B cell (primary cell): ENCODE results near the gene RHBDL1. TPM values are rescaled to one million over a fixed set of nuclear protein-coding genes. Genes with fewer than 3 reads are reported as not detected.

Experiments
- ATAC-seq: fragments of 200-7000 bp; cut with Tn5 transposase; one replicate; pipeline ENCODE4 v1.10.0; 2021; ENCODE audit warnings: low read depth, mild to moderate bottlenecking, moderate number of reproducible peaks, moderate library complexity
- CTCF ChIA-PET: fragments of 350-600 bp; sonication (Branson Sonifier 250); formaldehyde crosslinking; loops from one replicate; lab custom pipeline; 2021; ENCODE audit warnings: antibody characterized with exemption, inconsistent platforms; lab: Charles Lee
- POLR2A ChIA-PET: fragments of 350-600 bp; sonication (Branson Sonifier 250); formaldehyde crosslinking; loops from one replicate; lab custom pipeline; 2021; ENCODE audit warnings: antibody characterized with exemption; lab: Charles Lee
- DNase-seq: peaks from one replicate; pipeline ENCODE4 v3.0.0; 2013
- H2AFZ ChIP-seq: 2 replicates; pipeline ENCODE4 v1.6.1; 2012; ENCODE audit warnings: mild to moderate bottlenecking, low read depth, low read length; ENCODE audit not compliant: insufficient read depth, poor library complexity, severe bottlenecking
- H3K27ac ChIP-seq, 2 donors: 1 replicate in 1 of 2; 2 replicates in 1 of 2; pipeline ENCODE4 v1.5.1; 2012 to 2013; ENCODE audit warnings: low read length in 2 of 2, mild to moderate bottlenecking in 2 of 2, moderate library complexity in 1 of 2
- H3K27me3 ChIP-seq, 4 experiments: fragments of 200-600 bp in 1 of 4; sonication (generic) in 1 of 4; replicated peaks in 1 of 4; 1 replicate in 2 of 4; 2 replicates in 2 of 4; pipeline versions ENCODE4 v1.6.1 to v1.7.0; 2013 to 2016; ENCODE audit warnings: low read length in 3 of 4, mild to moderate bottlenecking in 2 of 4, mixed read lengths in 1 of 4, moderate library complexity in 1 of 4; ENCODE audit not compliant: insufficient read depth in 4 of 4, control insufficient read depth in 3 of 4; ENCODE audit errors: control extremely low read depth in 1 of 4
- H3K36me3 ChIP-seq, 2 experiments: replicated peaks in 1 of 2; 1 replicate in 1 of 2; 2 replicates in 1 of 2; pipeline versions ENCODE4 v1.6.1 to v1.7.1; 2013; ENCODE audit warnings: low read length in 1 of 2; ENCODE audit not compliant: insufficient read depth in 2 of 2, control insufficient read depth in 1 of 2; ENCODE audit errors: control extremely low read depth in 1 of 2, extremely low read depth in 1 of 2
- H3K4me1 ChIP-seq, 2 donors: fragments of 200-600 bp in 1 of 2; sonication (generic) in 1 of 2; 1 replicate in 1 of 2; 2 replicates in 1 of 2; pipeline versions ENCODE4 v1.5.1 to v1.6.1; 2013 to 2017; ENCODE audit warnings: low read length in 2 of 2; ENCODE audit not compliant: control insufficient read depth in 2 of 2, insufficient read depth in 2 of 2
- H3K4me2 ChIP-seq: replicated peaks from 2 replicates; pipeline ENCODE3; 2012; ENCODE audit warnings: mild to moderate bottlenecking, low read depth, low read length; ENCODE audit not compliant: poor library complexity, severe bottlenecking
- H3K4me3 ChIP-seq, 5 experiments: fragments of 200-600 bp in 1 of 5; sonication (generic) in 1 of 5; 1 replicate in 3 of 5; 2 replicates in 2 of 5; pipeline versions ENCODE4 v1.5.1 to v1.7.0; 2011 to 2016; ENCODE audit warnings: low read length in 4 of 5, mild to moderate bottlenecking in 4 of 5, low read depth in 2 of 5, control low read depth in 1 of 5, moderate library complexity in 1 of 5; ENCODE audit not compliant: insufficient read depth in 1 of 5; ENCODE audit errors: control extremely low read depth in 1 of 5, extremely low read depth in 1 of 5
- H3K79me2 ChIP-seq: fragments of 200-600 bp; sonication (generic); one replicate; pipeline ENCODE4 v1.6.0; 2016; ENCODE audit warnings: low read length; ENCODE audit not compliant: control insufficient read depth, insufficient read depth
- H3K9ac ChIP-seq: fragments of 200-600 bp; sonication (generic); 2 replicates; pipeline ENCODE4 v1.6.1; 2017; ENCODE audit warnings: mild to moderate bottlenecking, low read length, moderate library complexity
- H3K9me3 ChIP-seq, 3 donors: one replicate each; pipeline versions ENCODE4 v1.6.1 to v1.7.1; 2013; ENCODE audit warnings: low read length in 2 of 3; ENCODE audit not compliant: control insufficient read depth in 2 of 3, insufficient read depth in 1 of 3; ENCODE audit errors: control extremely low read depth in 1 of 3
- H4K20me1 ChIP-seq: 2 replicates; pipeline ENCODE4 v1.6.0; 2012; ENCODE audit warnings: mild to moderate bottlenecking, low read length; ENCODE audit not compliant: insufficient read depth, control insufficient read depth, poor library complexity, severe bottlenecking
- H3K27ac Mint-ChIP-seq: one replicate; pipeline ENCODE4 v1.8.0; 2021; ENCODE audit warnings: mixed read lengths
- H3K27me3 Mint-ChIP-seq: one replicate; pipeline ENCODE4 v1.8.0; 2021; ENCODE audit warnings: mixed read lengths
- H3K4me1 Mint-ChIP-seq: one replicate; pipeline ENCODE4 v1.8.0; 2021; ENCODE audit warnings: mixed read lengths
- H3K4me3 Mint-ChIP-seq: one replicate; pipeline ENCODE4 v1.8.0; 2021; ENCODE audit warnings: mixed read lengths
- H3K9me3 Mint-ChIP-seq: one replicate; pipeline ENCODE4 v1.8.0; 2022; ENCODE audit warnings: mixed read lengths; ENCODE audit not compliant: insufficient read depth
- EZH2 ChIP-seq: IDR thresholded peaks from 2 replicates; pipeline ENCODE4 v1.6.1; 2012; ENCODE audit warnings: borderline replicate concordance, low read depth, mild to moderate bottlenecking, moderate library complexity, low read length; ENCODE audit not compliant: insufficient read depth, poor library complexity, severe bottlenecking
- WGBS: methylation state at CpG from one replicate; pipeline ENCODE4 v1.1.5; 2013; ENCODE audit warnings: missing lambda C conversion rate; ENCODE audit not compliant: insufficient coverage; 5-methylcytosine and 5-hydroxymethylcytosine counted together
- intact Hi-C: fragments of 100-400 bp; cut with micrococcal nuclease; formaldehyde crosslinking; loops from one replicate; pipeline ENCODE4 v1.10.0; 2022
- polyA plus RNA-seq: library from polyadenylated mRNA; depleted of rRNA; stranded (reverse); fragments of >200 nt; gene quantifications from 2 replicates; pipeline ENCODE4 v1.2.3, GENCODE V29; 2012
- total RNA-seq, 2 donors: library from RNA; stranded (reverse); fragments of 120-200 nt in 1 of 2; gene quantifications; 1 replicate in 1 of 2; 2 replicates in 1 of 2; pipeline versions ENCODE4 v1.2.3 to v1.2.4, GENCODE V29; 2013 to 2022
- TF ChIP-seq, protein P1 (sequence below): fragments of 200-600 bp; IDR thresholded peaks from one replicate; pipeline ENCODE4 v1.8.0; 2022; ENCODE audit warnings: antibody characterized with exemption, mild to moderate bottlenecking

The RHBDL1 gene
- total and polyA plus RNA-seq, 2 donors (not counting 1 experiment from before 2014, with no cell fraction given): 0.76 to 1.6 TPM

DNA sequence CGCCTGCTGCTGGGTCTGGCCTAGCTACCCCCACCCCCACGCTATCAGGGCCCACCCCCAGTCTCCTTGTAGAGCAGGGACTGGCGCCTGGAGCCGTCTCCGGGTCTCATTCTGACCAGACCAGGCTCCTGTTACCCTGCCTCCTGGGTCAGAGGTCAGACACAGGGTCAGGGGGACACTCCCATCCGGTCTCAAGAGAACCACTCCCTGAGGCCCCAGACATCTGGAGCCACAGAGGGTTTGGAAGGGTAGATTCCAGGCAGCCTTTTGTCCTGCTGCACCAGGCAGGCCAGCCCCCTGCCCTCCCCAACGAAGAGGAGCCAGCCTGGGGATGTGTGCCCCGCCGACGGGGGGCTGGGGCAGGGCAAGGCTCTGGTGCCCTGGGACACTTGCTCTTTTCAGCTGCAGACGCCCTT, 45.6 kb upstream of the RHBDL1 start:
- H3K9ac ChIP-seq: no peak overlapping the region
- CTCF ChIA-PET: no interaction called here
- no peaks in the 10 kb centered on the region for H3K9me3 Mint-ChIP-seq

DNA sequence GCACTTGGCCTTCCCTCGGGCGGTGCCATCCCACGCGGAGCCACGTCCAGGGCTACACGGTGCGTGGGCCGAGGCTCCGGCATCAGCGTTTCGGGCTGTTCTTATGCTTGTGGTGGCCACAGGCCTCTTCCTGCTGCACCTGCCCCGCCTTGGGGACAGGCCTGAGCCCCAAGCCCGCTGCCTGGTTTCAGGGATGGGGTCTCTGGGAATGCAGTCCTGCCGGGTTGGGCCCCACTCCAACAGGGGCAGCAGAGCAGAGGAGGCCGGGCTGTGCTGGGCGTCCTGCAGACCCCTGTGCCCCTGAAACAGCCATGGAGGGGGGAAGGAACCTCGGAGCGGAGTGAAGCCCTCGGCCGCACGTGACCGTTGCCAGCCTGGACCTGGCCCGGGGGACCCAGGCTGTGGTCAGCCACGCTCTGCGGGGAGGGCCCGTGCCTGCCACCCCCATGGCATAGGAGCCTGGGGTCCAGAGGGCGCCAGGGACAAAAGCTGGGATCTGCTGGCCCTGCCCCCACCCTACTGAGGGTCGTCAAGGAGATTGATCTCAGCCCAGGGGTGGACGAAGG, 45.1 kb upstream of the RHBDL1 start:
- TF ChIP-seq EZH2: no peak
- TF ChIP-seq, protein P1, sequence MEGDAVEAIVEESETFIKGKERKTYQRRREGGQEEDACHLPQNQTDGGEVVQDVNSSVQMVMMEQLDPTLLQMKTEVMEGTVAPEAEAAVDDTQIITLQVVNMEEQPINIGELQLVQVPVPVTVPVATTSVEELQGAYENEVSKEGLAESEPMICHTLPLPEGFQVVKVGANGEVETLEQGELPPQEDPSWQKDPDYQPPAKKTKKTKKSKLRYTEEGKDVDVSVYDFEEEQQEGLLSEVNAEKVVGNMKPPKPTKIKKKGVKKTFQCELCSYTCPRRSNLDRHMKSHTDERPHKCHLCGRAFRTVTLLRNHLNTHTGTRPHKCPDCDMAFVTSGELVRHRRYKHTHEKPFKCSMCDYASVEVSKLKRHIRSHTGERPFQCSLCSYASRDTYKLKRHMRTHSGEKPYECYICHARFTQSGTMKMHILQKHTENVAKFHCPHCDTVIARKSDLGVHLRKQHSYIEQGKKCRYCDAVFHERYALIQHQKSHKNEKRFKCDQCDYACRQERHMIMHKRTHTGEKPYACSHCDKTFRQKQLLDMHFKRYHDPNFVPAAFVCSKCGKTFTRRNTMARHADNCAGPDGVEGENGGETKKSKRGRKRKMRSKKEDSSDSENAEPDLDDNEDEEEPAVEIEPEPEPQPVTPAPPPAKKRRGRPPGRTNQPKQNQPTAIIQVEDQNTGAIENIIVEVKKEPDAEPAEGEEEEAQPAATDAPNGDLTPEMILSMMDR: no peak
- H3K79me2 ChIP-seq: peaks cover 6% of the 10 kb centered on the region
- no peak overlapping the region for H3K27ac Mint-ChIP-seq
- DNase-seq: no peak
- CTCF ChIA-PET: no interaction called here
- WGBS: 62% methylated on average over 27 of the region's 29 CpGs
- no peak overlapping the region for H3K27ac ChIP-seq
- no peak overlapping the region for H3K4me3 Mint-ChIP-seq
- no peaks in the 10 kb centered on the region for H3K27me3 ChIP-seq
- H3K4me1 ChIP-seq: peaks cover 4 to 6% of the 10 kb centered on the region in 2 donors
- no peak for ATAC-seq
- H3K9ac ChIP-seq: no peak overlapping the region
- no peak overlapping the region for H3K4me2 ChIP-seq
- H3K4me1 Mint-ChIP-seq: peaks cover 3% of the 10 kb centered on the region
- no peak overlapping the region for H3K4me3 ChIP-seq
- no peak overlapping the region for H2AFZ ChIP-seq
- no peaks in the 10 kb centered on the region for H3K9me3 ChIP-seq
- intact Hi-C loops: no loop called here
- H4K20me1 ChIP-seq: peaks cover 11% of the 10 kb centered on the region
- H3K36me3 ChIP-seq: peaks cover 0 to 14% of the 10 kb centered on the region in 2 experiments
- H3K9me3 Mint-ChIP-seq: no peaks in the 10 kb centered on the region
- POLR2A ChIA-PET: no interaction called here
- H3K27me3 Mint-ChIP-seq: no peaks in the 10 kb centered on the region

More for the DNA sequence above, 45.6 kb upstream of the RHBDL1 start:
- H3K27ac ChIP-seq: no peak overlapping the region
- WGBS: 86% methylated on average over 9 of the region's 11 CpGs
- Mint-ChIP-seq H3K27ac (no peak overlapping the region), H3K27me3 (no peaks in the 10 kb centered on the region), H3K4me1 (peaks cover 1% of the 10 kb centered on the region), H3K4me3 (no peak overlapping the region)
- H3K4me2 ChIP-seq: no peak overlapping the region
- H3K4me1 ChIP-seq: peaks cover 0 to under 1% of the 10 kb centered on the region in 2 donors
- no peaks in the 10 kb centered on the region for H3K27me3 ChIP-seq
- no peak overlapping the region for H3K4me3 ChIP-seq
- H3K79me2 ChIP-seq: peaks cover 3% of the 10 kb centered on the region
- no peaks in the 10 kb centered on the region for H3K9me3 ChIP-seq
- DNase-seq: no peak
- peaks cover 6% of the 10 kb centered on the region for H4K20me1 ChIP-seq
- intact Hi-C loops: no loop called here
- no peak for TF ChIP-seq EZH2
- TF ChIP-seq, protein P1: no peak
- H3K36me3 ChIP-seq: peaks cover 0 to 14% of the 10 kb centered on the region in 2 experiments
- no peak for ATAC-seq
- POLR2A ChIA-PET: no interaction called here
- no peak overlapping the region for H2AFZ ChIP-seq
